ENCODE results near the gene SF3B6.

Gene SF3B6

DNA sequence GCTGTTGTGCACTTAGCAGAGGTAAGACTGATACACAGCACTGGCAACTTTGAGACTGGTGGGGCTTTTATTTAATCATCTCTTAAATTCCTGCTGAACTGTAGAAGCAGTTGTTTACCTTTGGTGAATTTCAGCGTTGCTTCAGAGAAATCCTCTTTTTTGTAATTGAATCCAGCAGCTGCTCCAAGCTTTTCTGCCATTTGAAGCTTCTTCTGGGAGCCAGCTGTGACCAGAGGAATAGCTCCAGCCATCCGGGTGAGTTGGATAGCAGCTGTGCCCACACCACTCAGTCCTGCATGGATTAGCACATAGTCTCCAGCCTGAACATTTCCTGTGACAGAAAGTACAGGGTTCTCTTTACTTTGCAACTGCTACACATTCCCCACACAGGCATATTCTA lies 4.6 kb upstream of the SF3B6 start:
- H2AFZ ChIP-seq (ENCODE audit: low read depth, low read length, severe bottlenecking): no peak overlapping the region
- no peak overlapping the region for H3K4me3 ChIP-seq (ENCODE audit: insufficient read depth, low read length, poor library complexity, severe bottlenecking)
- H3K9ac ChIP-seq (ENCODE audit: low read length): no peak overlapping the region
- H3K4me2 ChIP-seq (ENCODE audit: low read depth, low read length, poor library complexity, severe bottlenecking): no peak overlapping the region
- H3K27ac ChIP-seq (ENCODE audit: low read depth, low read length): no peak overlapping the region
- no peaks in the 10 kb centered on the region for H3K9me2 ChIP-seq (replicated peaks; ENCODE audit: insufficient read depth, low read length)
- no peaks in the 10 kb centered on the region for H3K9me3 ChIP-seq (ENCODE audit: insufficient read depth, low read length)
- peaks cover 5% of the 10 kb centered on the region; the same call in 1 of the 2 replicates for H3F3A ChIP-seq (ENCODE audit: insufficient read depth)
- H3K36me3 ChIP-seq (ENCODE audit: low read length): no peaks in the 10 kb centered on the region
- H3K27me3 ChIP-seq (ENCODE audit: low read length): no peaks in the 10 kb centered on the region
- TF ChIP-seq CTCF (IDR thresholded peaks at IDR 0.05; ENCODE audit: insufficient read depth, low read length, poor library complexity, severe bottlenecking): no peak
- no peak for TF ChIP-seq EZH2phosphoT487 (conservative IDR thresholded peaks at IDR 0.05; ENCODE audit: low read length)
- peaks cover 3% of the 10 kb centered on the region for H3K79me2 ChIP-seq (ENCODE audit: insufficient read depth, low read length)
- H4K20me1 ChIP-seq (ENCODE audit: low read depth, low read length): no peaks in the 10 kb centered on the region

- Histone ChIP-seq H4K20me1 (ENCODE audit: low read depth, low read length) (no peaks in the 10 kb centered on the region), H3K9ac (ENCODE audit: low read length) (peak overlapping the region; percentile 67; the same call in 1 of the 2 replicates), H3K4me3 (ENCODE audit: insufficient read depth, low read length, poor library complexity, severe bottlenecking) (no peak overlapping the region), H3K79me2 (ENCODE audit: insufficient read depth, low read length) (peaks cover 23% of the 10 kb centered on the region), H3K27ac (ENCODE audit: low read depth, low read length) (no peak overlapping the region), H3F3A (ENCODE audit: insufficient read depth) (peaks cover 5% of the 10 kb centered on the region; the same call in 1 of the 2 replicates), H3K9me2 (replicated peaks; ENCODE audit: insufficient read depth, low read length) (no peaks in the 10 kb centered on the region), H2AFZ (ENCODE audit: low read depth, low read length, severe bottlenecking) (no peak overlapping the region), H3K9me3 (ENCODE audit: insufficient read depth, low read length) (no peaks in the 10 kb centered on the region), H3K27me3 (ENCODE audit: low read length) (no peaks in the 10 kb centered on the region), H3K4me2 (ENCODE audit: low read depth, low read length, poor library complexity, severe bottlenecking) (peak overlapping the region; percentile 73), H3K36me3 (ENCODE audit: low read length) (peaks cover 9% of the 10 kb centered on the region; the same call in 1 of the 2 replicates)
- no peak for TF ChIP-seq CTCF (IDR thresholded peaks at IDR 0.05; ENCODE audit: insufficient read depth, low read length, poor library complexity, severe bottlenecking)
- no peak for TF ChIP-seq EZH2phosphoT487 (conservative IDR thresholded peaks at IDR 0.05; ENCODE audit: low read length)
Measured at GRCh38 chr2:24077879-24078278, 1.8 kb upstream of the SF3B6 start.

DNA sequence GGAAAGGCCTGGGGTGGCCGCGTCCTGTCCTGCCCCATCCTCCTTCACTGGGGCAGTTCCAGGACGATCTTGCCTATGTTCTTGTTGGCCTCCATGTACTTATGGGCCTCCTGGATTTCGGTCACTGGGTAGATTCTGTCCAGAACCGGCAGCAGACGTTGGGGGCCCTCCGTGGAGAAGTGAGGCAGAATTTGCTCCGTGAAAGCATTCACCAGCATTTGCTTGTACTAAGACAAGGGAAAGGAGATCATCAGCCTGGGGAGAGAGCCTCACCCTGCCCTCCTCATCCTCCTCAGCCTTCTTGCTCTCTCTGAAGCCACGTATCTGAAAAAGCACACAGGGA lies 1.4 kb upstream of the SF3B6 start:
- Histone ChIP-seq H3K9ac (ENCODE audit: low read length) (peak overlapping the region; percentile 67), H3K36me3 (ENCODE audit: low read length) (peaks cover 9% of the 10 kb centered on the region; the same call in 1 of the 2 replicates), H4K20me1 (ENCODE audit: low read depth, low read length) (no peaks in the 10 kb centered on the region), H2AFZ (ENCODE audit: low read depth, low read length, severe bottlenecking) (peak overlapping the region; percentile 53), H3F3A (ENCODE audit: insufficient read depth) (peaks cover 5% of the 10 kb centered on the region; the same call in 1 of the 2 replicates), H3K4me3 (ENCODE audit: insufficient read depth, low read length, poor library complexity, severe bottlenecking) (peak overlapping the region; percentile 76), H3K4me2 (ENCODE audit: low read depth, low read length, poor library complexity, severe bottlenecking) (peak overlapping the region; percentile 73), H3K9me3 (ENCODE audit: insufficient read depth, low read length) (no peaks in the 10 kb centered on the region), H3K79me2 (ENCODE audit: insufficient read depth, low read length) (peaks cover 27% of the 10 kb centered on the region), H3K27ac (ENCODE audit: low read depth, low read length) (no peak overlapping the region), H3K9me2 (replicated peaks; ENCODE audit: insufficient read depth, low read length) (no peaks in the 10 kb centered on the region), H3K27me3 (ENCODE audit: low read length) (no peaks in the 10 kb centered on the region)
- TF ChIP-seq EZH2phosphoT487 (conservative IDR thresholded peaks at IDR 0.05; ENCODE audit: low read length): no peak
- TF ChIP-seq CTCF (IDR thresholded peaks at IDR 0.05; ENCODE audit: insufficient read depth, low read length, poor library complexity, severe bottlenecking): no peak

Data from SU-DHL-6 (cell line).